Astrocyte of the spinal cord (primary cell): ENCODE results near the gene ARHGAP6.
A peak's percentile ranks its signal among the peaks of the same experiment; 100 is the strongest.

Source experiments
- DNase-seq: peaks from one replicate; pipeline ENCODE4 v3.0.0; 2011; ENCODE audit warnings: low read depth, low spot score
- H3K4me3 ChIP-seq: 2 replicates; pipeline ENCODE4 v1.5.1; 2011; ENCODE audit warnings: low read depth, mild to moderate bottlenecking, low read length, moderate library complexity
- in situ Hi-C: cut with HindIII; loops from 2 replicates; pipeline ENCODE4 v1.10.0; 2017; ENCODE audit warnings: low sequenced_read_pairs
- TF ChIP-seq, protein P1 (sequence below): IDR thresholded peaks from 2 replicates; pipeline ENCODE4 v1.5.1; 2012; ENCODE audit warnings: low read depth, mild to moderate bottlenecking, low read length, inconsistent platforms

Gene ARHGAP6

DNA sequence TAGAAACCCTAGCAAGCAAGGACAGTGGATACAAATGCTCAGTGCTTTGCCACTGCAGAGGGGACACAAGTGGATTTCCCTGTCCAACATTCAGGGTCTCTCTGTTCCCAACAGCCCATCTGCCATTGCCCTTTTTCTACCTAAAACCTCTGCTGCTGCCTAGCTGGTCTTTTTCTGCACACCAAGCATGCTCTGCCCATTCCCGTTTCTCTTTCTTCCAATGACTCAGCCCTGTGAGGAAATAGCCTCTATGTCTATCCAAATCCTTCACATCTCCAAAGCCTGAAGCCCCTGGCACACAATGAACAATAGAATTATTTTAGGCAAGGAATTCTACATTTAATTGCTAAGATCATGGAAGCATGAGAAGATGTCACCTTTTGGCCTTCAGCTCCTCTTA lies 378.2 kb downstream of the ARHGAP6 start:
- in situ Hi-C loops, result no loop called here
- TF ChIP-seq, protein P1, sequence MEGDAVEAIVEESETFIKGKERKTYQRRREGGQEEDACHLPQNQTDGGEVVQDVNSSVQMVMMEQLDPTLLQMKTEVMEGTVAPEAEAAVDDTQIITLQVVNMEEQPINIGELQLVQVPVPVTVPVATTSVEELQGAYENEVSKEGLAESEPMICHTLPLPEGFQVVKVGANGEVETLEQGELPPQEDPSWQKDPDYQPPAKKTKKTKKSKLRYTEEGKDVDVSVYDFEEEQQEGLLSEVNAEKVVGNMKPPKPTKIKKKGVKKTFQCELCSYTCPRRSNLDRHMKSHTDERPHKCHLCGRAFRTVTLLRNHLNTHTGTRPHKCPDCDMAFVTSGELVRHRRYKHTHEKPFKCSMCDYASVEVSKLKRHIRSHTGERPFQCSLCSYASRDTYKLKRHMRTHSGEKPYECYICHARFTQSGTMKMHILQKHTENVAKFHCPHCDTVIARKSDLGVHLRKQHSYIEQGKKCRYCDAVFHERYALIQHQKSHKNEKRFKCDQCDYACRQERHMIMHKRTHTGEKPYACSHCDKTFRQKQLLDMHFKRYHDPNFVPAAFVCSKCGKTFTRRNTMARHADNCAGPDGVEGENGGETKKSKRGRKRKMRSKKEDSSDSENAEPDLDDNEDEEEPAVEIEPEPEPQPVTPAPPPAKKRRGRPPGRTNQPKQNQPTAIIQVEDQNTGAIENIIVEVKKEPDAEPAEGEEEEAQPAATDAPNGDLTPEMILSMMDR, result no peak
- DNase-seq, result no peak
- H3K4me3 ChIP-seq, result no peak overlapping the region

DNA sequence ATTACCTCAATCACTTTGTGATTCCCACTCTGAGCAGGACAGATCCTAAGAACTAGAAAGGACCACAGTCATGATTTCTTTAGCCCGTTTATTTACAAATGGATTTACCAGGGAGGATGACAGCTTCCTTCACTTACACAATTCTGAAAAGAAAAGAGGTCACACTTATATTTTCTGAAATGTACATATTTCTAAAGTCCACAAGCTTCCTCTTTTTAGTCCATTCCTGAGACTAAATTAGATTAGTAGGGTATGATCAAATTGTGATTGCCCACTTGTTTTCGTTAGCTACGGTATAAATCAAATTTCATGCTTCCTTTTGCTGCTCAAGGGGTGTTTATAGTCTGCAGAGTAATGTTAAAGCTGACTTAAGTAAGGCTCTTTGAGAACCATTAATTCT lies 380.1 kb downstream of the ARHGAP6 start:
- in situ Hi-C loops, result no loop called here
- no peak for DNase-seq
- no peak overlapping the region for H3K4me3 ChIP-seq
- TF ChIP-seq, protein P1, result no peak

DNA sequence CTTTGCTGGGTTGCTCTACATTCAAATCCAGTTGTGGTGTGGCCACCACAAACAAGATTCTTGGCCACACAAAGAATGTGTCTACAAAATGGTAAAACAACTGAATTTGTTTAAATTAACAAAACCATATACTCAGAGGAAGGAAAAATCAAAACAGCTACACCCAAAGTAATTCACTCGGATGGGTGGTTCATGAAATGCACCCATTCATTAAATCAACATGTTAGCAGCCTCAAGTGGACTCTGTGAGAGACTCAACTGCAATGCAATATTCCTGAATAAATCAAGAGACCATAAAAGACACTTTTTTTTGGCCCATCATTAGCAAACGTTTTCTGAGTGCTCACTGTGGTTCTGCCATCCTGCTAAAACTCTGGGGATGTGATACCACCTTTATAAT lies 383.7 kb downstream of the ARHGAP6 start:
- TF ChIP-seq, protein P1, result no peak
- H3K4me3 ChIP-seq, result no peak overlapping the region
- DNase-seq, result no peak
- in situ Hi-C loops, result no loop called here

DNA sequence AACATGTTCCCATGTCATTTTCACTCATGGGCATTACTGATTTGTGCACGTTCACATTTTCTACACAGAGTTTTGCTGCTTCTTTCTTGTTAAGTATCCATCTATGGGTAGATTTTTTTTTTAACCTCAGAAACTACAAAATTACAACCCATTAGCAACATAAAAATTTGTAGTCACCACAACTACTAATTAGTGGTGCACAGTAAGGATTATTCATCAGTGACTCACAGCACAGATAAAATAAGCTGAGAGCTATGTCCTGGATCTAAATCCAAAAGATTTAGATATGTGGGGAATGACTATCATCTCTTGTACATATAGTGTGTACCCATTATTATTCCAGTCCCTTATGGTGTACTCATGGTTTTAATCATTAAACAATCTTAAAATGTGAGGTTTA lies 392.2 kb downstream of the ARHGAP6 start:
- no peak overlapping the region for H3K4me3 ChIP-seq
- TF ChIP-seq, protein P1, result no peak
- in situ Hi-C loops, result no loop called here
- DNase-seq, result peak; percentile 39

DNA sequence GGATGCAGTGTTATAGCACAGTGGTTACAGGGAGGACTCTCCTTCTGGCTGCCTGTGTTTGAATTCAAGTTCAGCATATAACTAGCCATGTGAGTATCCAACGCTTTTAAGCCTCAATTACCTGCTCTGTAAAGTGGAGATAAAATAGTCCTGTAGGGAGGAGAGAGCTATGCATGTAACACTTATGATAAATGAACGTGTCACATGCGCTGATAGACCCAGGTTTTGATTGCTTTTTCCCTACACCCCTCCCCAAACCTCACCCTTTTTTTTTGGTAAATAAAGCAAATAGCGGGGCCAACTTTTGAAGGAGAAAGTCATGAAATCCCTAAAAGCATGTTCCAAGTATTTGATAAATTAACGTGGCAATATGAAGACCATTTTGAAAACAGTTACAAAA lies 392.9 kb downstream of the ARHGAP6 start:
- TF ChIP-seq, protein P1, result no peak
- in situ Hi-C loops, result no loop called here
- DNase-seq, result no peak
- H3K4me3 ChIP-seq, result no peak overlapping the region

DNA sequence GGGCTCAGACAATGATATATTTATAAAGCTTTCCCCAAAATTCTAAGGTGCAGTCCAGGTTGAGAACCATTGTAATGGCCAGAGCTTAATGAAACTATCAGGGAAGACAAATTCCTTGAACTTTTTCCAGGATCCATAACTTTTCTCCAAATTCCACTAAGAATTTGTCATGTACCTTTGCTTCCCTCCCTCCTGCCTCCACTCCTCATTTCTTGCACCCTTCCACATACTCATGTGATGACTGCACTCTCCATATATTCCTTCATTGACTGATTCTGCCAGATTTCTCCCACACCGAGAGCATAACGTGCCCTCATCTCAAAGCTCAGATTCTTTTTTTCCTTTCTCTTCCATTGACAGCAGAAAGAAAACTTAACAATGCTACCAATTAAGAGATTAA lies 393.4 kb downstream of the ARHGAP6 start:
- TF ChIP-seq, protein P1, result no peak
- no peak overlapping the region for H3K4me3 ChIP-seq
- in situ Hi-C loops, result no loop called here
- DNase-seq, result no peak

DNA sequence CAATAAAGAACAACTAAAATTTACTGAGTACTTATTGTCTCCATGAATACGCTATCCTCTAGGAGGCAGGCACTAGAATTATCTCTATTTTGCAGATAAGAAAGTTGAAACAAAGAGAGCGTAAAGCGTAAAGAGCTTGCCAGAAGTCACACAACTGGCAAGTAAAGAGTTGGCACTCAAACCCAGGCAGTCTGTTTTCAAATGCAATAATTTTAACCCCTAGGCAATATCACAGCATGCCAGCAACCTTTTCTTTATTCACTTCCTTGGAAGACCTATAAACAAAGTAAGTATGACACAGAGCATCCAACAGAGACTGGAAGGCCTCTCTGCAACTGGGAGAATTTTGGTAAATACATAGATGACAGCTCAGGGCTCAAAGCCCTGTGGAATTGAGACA lies 395.7 kb downstream of the ARHGAP6 start:
- in situ Hi-C loops, result no loop called here
- DNase-seq, result no peak
- H3K4me3 ChIP-seq, result no peak overlapping the region
- TF ChIP-seq, protein P1, result no peak
